ENCODE measurements around the gene ANKRD63.
A peak's percentile ranks its signal among the peaks of the same experiment; 100 is the strongest.

ANKRD63 gene

DNA sequence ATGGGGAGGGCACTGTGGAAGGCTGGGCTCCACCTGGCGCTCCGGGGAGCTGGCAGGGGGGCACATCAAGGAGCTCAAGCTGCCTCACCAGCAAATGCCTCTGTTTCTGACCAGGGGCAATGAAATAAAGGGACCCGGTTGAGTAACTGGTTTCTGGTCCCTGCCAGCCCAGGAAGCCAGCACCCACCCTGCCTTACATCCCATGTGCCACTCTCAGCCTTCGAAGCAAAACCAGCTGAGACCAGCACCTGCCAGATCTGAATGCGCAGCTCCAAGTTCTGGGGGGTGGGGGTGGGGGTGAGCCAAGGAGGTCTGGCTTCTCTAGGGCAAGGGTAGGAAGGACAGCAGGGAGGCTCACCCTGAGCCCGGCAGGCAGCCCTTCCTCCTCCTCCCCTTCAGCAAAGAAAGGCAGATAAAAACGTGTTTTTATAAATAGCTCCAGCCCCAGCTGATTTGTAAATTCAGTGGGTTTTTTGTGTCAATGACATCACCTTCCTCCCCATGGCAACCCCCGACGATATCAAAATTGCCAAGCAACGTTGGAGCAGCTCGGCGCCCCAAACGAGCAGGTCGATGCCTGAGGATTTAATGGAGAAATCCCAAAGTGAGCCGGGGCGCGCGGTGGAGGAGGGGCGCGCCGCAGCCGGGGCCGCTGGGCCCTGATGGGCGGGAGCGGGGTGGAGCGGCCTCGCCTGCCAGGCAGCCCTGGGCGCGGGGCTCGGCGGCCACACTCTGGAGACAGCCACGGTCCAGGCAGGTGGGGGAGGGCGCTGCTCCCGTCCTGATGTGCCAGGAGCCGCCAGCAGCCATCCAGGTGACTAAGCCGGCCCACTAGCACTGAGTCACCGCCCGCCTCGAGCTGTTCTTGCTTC is 44.1 kb downstream of the ANKRD63 start, which contains the start of gene PAK6:
Gene PAK6, plus strand, starts transcription at position 532 of the 872 bp plus-strand sequence. CDS start 25,723 bp downstream, outside the sequence.
- peak; percentile 76 to 84 for DNase-seq (ENCODE audit: low read depth in 1 of 2, low spot score in 1 of 2)
- no peak for TF ChIP-seq JUND (IDR thresholded peaks at IDR 0.05; ENCODE audit: low read depth)
- in situ Hi-C loops (cut with HindIII; ENCODE audit: low pct_unique_long_range_greater_than_20kb, low sequenced_read_pairs), result no loop called here

DNA sequence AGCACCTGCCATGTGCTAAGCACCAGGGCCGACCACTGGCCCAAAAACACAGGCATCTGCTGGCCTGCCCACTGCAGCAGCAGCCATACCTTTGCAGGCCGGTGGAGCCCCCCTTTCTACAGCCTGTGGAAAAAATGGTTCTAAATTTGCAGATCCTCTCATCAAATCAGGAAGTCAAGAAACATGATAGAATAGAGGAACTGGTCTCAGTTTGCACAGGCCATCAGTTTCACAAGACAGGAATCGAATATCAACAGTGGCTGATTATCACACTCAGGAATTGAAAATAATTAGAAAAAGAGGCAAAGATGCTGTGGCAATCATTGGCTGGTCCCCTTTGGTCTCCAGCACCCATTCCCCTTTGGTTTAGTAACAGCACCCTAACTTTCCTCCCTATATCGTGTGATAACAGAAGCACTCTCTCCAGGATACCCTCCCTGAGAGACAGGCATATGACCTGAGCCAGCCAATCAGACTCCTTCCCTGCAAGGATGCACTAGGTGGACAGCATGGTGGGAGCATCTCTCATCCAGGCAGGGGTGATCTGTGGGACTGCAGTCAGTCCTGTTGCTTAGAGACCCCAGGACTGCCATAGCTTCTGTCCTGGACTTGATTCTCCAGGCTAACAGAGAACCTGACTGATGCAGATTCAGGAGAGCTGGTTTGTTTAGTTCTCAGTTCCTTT is 47.5 kb downstream of the ANKRD63 start:
- TF ChIP-seq JUND (IDR thresholded peaks at IDR 0.05; ENCODE audit: low read depth), result no peak
- no peak for DNase-seq (ENCODE audit: low read depth in 1 of 2, low spot score in 1 of 2)
- in situ Hi-C loops (cut with HindIII; ENCODE audit: low pct_unique_long_range_greater_than_20kb, low sequenced_read_pairs), result no loop called here

DNA sequence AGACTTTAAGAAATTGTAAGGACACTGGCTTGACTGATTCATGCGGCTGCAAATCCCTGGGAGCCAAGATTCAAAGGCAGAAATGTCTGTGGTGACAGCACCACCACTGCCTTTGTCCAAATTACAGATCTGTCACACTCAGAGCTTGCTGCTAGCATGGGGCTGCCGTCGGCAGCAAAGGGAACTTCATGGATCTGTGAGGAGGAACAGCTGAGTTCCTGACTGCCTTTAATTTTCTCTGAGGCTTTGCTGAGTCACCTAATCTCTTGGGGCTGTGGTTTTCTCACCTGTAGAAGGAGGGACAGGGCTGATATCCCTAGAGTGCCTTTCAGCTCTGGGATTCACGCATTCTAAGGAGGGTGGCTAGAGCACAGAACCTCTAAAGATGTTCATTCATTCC is 48.1 kb downstream of the ANKRD63 start:
- TF ChIP-seq JUND (IDR thresholded peaks at IDR 0.05; ENCODE audit: low read depth), result no peak
- no peak for DNase-seq (ENCODE audit: low read depth in 1 of 2, low spot score in 1 of 2)
- in situ Hi-C loops (cut with HindIII; ENCODE audit: low pct_unique_long_range_greater_than_20kb, low sequenced_read_pairs), result no loop called here

DNA sequence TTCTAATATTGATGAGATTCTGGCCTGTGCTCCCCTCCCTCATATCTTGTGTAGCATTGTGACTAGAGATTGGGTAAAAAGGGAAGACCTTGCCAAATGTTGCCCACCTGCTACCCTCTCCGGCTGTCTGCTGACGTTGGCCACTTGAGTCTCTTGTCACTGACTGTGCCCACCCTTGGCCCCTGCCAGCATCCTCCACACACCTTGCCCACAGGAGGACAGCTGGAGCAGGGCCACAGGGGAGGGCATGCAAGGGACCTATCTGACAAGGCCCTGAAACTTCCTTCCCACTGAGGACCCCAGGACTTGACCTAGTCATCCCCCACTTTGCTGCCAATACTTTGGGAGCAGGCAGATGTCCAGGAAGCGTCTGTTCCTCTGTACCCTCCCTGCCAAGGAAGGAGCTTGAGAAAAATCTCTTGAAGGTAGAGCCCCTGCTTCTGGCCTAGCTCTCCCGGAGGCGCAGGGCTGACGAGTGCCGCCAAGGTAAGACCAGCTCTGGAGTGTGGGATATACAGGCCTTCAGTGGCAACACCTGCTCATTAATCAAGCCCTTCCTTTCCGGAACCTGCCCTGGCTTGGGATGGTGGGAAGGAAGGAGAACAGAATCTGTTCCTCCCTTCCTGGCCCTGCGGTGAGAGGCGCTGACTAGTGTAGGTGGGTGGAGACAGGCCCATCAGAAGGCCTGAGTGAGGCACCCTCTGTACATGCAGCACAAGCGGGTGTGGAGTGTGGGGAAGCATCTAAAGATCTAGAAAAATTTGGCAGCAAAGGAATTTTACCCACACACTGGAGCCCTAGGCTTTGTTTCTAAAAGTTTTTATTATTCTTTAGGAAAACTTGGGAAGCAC is 48.9 kb downstream of the ANKRD63 start:
- in situ Hi-C loops (cut with HindIII; ENCODE audit: low pct_unique_long_range_greater_than_20kb, low sequenced_read_pairs), result no loop called here
- DNase-seq (ENCODE audit: low read depth in 1 of 2, low spot score in 1 of 2), result no peak
- TF ChIP-seq JUND (IDR thresholded peaks at IDR 0.05; ENCODE audit: low read depth), result no peak

DNA sequence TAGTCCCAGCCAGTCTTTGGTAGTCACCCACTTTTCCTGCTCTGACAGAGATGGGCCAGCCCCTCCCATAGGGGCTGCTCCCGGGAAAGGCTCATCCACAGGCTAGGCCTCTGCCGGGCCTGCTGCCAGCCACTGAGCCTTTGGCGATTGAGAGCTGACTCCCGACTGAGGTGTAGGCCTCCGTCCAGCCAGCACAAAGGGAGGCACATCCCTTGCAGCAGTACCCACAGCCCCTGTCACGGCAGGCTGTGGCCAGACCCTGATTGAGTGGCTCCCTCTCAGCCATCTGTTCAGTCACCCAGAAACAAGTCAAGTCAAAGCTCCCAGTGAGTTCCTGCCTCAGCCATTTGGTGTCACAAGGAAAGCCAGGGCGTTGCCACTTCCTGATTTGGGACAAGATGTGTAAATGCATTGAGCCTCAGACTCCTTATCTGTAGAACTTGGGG is 50.2 kb downstream of the ANKRD63 start:
- no peak for DNase-seq (ENCODE audit: low read depth in 1 of 2, low spot score in 1 of 2)
- in situ Hi-C loops (cut with HindIII; ENCODE audit: low pct_unique_long_range_greater_than_20kb, low sequenced_read_pairs), result no loop called here
- no peak for TF ChIP-seq JUND (IDR thresholded peaks at IDR 0.05; ENCODE audit: low read depth)

All from T47D (cell line).